NCI-H1105 treated with DMSO at 0.1 percent for 48 hours (cell line): ENCODE data around the gene TRAPPC4.
"Not testable (repeated sequence)": the region's sequence is repeated elsewhere in the genome, so short reads cannot be mapped to it uniquely, and the experiment has no call there.

Experiments used
- DNase-seq: peaks from one replicate; lab custom pipeline; 2025; lab: John Stamatoyannopoulos, UW

TRAPPC4 gene

GRCh38 chr11:119014209-119014924, 4.2 kb upstream of the TRAPPC4 start:
- no peak for DNase-seq

DNA sequence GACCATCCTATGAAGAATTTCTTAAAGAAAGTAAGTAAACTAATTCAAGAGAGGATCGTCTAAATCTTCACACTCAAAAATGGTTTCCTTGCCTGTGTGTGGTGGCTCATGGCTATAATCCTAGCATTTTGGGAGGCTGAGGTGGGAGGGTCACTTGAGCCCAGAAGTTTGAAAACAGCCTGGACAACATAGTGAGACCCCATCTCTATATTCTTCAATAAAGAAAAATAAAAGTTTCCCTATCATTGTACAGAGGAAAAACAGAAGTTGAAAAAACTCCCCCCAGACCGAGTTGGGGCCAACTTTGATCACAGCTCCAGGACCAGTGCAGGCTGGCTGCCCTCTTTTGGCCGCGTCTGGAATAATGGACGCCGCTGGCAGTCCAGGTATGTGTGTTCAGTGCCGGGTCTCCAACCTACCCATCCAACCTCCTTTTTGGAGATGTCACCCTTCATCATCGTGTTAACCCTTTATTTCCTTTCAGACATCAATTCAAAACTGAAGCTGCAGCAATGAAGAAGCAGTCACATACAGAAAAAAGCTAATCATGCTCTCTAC, 3.4 kb upstream of the TRAPPC4 start:
- no peak for DNase-seq

DNA sequence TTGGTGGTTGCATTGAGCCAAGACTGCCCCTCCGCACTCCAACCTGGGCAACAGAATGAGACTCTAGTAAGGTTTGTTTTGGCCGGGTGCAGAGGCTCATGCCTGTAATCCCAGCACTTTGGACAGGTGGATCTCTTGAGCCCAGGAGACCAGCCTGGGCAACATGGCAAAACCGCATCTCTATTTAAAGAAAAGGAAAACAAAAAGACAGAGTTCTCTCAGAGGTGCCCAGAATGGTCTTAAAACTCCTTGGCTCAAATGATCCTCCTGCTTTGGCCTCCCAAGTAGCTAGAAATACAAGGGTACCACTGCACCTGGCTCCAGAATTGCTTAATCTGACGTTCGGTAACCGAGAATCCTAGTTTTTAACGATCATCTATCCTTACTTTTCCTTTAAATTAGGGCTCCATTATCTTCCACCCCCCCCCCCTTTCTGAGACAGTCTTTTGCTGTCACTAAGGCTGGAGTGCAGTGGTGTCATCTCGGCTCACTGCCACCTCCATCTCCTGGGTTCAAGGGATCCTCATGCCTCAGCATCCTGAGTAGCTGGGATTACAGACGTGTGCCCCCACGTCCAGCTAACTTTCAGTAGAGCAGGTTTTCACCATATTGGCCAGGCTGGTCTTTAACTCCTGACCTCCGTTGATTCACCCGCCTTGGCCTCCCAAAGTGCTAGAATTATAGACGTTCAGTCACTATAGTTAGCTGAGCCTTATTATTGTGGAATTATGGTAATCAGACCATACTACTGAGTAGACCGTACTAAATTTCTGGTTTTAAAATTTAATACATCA, 2.2 kb upstream of the TRAPPC4 start:
- no peak for DNase-seq

GRCh38 chr11:119017377-119017776, 1.2 kb upstream of the TRAPPC4 start:
- DNase-seq = not testable (repeated sequence)

DNA sequence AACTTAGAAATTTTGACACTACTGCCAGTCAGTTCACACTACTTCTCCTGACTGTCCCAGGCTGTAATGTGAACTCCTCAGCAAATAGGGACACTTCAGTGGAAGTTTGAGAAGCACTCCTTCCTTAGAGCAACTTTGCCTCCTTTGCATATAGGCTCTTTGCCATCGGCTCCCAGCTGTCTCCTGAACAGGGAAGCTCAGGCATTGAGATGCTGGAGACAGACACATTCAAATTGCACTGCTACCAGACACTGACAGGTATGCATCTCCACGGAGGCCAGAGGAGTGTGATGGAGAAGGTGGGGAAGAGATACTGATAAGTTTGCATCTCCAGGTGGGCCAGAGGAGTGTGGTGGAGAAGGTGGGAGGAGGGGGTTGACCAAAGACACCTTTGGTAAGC, 1.4 kb downstream of the TRAPPC4 start:
- DNase-seq = no peak

GRCh38 chr11:119021631-119022030, 3.1 kb downstream of the TRAPPC4 start:
- DNase-seq = no peak

GRCh38 chr11:119023741-119024140, 5.2 kb downstream of the TRAPPC4 start:
- DNase-seq = no peak

DNA sequence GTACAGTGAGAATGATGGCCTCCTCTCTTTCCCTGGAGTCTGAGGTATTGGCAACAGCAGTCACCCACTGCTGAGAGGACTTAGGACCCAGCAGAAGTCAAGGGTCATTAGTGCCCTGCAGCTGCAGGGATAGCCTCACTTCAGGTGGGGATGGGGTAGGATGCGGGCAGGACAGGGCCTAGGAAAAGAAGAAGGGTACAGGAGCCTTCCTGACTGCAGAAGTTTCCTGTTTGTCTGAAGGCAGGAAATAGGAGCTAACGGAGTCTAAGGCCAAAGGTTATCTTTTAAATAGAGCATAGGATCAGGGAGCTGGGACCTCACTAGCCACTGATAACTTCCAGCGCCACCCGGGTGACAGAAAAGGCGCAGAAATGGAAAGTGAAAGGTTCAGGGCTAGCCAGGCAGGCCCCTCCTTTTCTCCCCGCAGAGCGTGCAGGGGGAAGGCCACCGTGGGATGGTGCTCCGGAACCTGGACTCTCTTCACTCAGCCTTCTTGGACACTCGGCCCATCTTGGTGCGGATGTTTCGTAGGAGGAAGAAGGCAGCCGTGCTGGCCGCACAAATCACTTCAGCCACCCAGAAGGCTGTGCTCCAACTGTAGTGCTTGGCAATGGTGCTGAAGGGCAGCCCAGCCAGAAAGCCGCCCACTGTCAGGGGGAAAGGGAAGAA, 6.0 kb downstream of the TRAPPC4 start:
- no peak for DNase-seq

GRCh38 chr11:119025099-119025473, 6.5 kb downstream of the TRAPPC4 start:
- DNase-seq = no peak

GRCh38 chr11:119025541-119025940, 7.0 kb downstream of the TRAPPC4 start:
- no peak for DNase-seq

- no peak for DNase-seq
These were observed 7.6 kb downstream of the TRAPPC4 start for GRCh38 chr11:119025978-119026766.

DNA sequence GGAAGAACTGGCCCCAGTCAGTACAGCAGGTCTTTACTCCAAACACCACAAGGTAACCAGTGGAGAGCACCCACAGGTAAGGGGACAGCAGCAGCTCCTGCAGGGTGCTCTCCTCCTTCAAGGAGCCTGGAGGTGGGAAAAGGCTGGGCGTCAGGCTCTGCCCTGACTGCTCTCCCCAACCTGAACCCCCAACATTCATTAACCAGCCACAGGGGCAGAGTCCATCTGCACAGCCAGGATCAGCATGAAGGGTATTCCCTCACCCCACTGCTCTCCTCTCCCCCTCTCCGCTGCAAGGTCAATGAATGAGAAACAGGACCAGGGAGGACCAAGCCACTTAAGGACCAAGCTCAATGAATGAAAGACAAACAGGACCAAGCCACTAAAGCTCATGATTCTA, 8.4 kb downstream of the TRAPPC4 start:
- no peak for DNase-seq

GRCh38 chr11:119027561-119028345, 9.2 kb downstream of the TRAPPC4 start:
- DNase-seq = no peak

DNA sequence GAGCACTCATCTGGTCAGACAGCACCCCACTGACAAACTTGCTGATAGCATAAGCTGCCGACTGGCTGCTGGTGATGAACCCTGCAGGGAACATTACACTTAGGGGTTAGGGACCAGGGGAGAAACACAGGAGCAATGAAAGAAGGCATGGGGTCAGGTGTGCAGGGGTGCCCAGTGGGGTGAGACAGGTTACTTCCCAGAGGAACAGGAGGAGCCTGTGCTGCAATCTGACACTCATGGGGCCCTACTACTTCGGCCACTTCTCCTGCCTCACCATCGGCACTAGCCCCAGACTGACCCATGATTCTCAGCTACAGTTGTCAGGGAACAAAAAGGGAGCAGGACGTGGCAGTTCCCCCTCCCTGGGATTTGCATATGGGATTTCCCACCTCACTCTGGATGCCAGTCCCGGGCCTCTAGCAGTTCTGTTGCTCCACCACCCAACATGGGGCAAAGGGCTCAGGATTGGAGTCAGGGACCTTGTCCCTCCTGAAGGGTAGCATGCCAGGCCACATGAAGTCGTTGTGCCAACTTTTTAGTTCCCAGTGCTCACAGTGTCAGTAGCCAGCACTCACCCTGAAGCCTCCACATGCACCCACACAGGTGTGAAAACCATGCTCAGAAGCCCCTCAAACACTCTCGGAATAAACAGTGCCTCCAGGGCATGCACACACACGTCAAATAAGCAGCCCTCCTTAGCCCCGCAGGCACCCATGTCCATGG, 9.9 kb downstream of the TRAPPC4 start:
- DNase-seq = no peak

DNA sequence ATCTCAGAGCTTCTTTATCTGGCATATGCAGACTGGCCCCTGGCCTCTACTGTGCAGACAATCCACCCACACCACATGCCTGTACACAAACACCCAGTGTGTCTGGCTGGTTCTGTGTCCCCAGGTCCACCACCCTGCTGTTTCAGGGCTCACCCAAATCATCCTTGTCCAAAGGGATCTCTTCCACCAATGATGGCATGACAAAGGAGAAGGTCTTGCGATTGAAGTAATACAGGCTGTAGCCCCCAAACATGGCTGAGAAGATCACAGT, 10.4 kb downstream of the TRAPPC4 start:
- DNase-seq = no peak

DNA sequence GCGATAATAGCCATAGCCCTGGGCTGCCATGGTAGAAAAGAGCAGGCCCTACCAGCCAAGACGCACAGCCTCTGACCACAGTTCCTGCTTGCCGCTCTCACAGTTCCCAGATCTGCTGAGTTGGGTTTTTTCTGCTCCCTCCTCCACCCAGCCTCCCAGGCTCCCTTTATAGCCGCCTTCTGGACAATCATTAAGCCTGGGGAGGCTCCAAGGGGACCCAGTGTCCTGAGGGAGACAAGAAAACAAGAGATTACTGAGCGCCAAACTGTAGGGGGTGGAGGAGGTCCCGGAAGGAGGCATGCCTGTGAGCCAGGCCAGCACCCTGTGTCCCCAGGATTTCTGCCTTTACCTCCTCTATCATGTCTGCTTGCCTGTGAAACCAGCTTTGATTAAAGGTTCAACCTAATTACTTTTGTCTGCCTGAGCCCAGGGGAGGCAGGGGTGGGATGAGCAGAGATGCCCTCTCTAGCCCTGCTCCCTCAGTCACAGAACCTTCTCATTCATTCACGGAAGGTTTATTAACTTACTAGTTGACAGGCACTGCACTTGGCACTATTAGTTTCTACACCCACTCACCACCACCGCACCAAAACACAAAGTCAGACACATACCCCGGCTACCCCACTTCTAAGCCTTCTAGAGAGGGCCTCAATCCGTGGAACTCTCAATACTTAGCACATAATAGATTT, 10.9 kb downstream of the TRAPPC4 start:
- DNase-seq = no peak

- no peak for DNase-seq
These were observed 11.4 kb downstream of the TRAPPC4 start for GRCh38 chr11:119030029-119030328.

DNA sequence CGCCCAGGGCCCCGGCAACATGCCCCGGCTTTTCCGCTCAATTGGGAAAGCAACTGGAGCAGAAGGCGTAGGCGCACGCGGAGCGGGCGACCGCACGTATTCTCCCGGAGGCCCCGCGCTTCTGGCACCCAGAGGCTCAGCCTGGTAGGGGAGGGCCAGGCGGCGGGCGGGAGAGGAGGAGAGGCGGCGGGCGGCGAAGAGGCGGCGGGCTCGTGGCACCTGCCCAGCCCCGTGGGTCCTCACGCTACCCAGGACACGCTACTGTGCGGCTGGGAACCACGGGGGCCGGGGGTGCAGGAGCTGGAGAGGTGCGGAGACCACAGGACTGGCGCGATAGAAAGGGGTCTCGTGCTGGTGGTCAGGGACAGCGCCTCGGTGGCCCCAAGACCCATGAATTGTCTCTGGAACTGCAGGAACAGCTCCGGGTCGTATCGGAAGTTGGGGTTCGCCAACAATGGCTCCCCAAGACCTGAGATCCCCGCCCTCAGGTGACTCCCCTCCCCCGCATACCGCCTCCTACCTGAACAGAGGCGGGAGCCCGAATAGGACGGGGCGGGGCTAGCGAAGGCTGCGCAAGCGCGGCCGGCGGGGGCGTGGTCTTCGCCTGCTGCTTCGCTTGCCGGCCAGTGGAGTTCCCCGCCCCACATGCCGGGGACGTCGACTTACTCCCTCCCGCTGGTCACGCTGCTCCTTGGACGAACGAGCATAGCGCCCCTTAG, 11.9 kb downstream of the TRAPPC4 start, which contains the start of gene SLC37A4:
Gene SLC37A4, minus strand, starts transcription at position 549 of the 719 bp plus-strand sequence.
- DNase-seq = peak; percentile 100

GRCh38 chr11:119031912-119032280, 13.3 kb downstream of the TRAPPC4 start:
- no peak for DNase-seq

- not testable (repeated sequence) for DNase-seq
These were observed 14.9 kb downstream of the TRAPPC4 start for GRCh38 chr11:119033421-119033820.
